ENCODE measurements around the gene RXFP4. TPM values are rescaled to one million over a fixed set of nuclear protein-coding genes. Genes with fewer than 3 reads are reported as not detected.

The RXFP4 gene
- polyA plus RNA-seq, 1 of the 3 experiments (the other 2 are of a cell fraction) = not detected

- peaks cover 37% of the 10 kb centered on the region for H3F3A ChIP-seq (replicated peaks; ENCODE audit: insufficient read depth)
- ChIA-PET POLR2A (interaction anchor here (0.6 kb wide), 1 partner anchor 79 kb away, joined by 3 read pairs; the partner anchor contains the start of gene SYT11), CTCF (interaction anchor here (0.6 to 5.2 kb wide), 33 partner anchors 11 to 1109 kb away, joined by 3 to 83 read pairs (median 3); partner anchors contain the start of genes ARHGEF2, SSR2 and SYT11)
- H3K36me3 ChIP-seq (replicated peaks in 1 of 2; ENCODE audit: control insufficient read depth in 1 of 2, insufficient read depth in 2 of 2, low read length in 1 of 2) = peaks cover 0 to 2% of the 10 kb centered on the region in 2 experiments
- H3K79me2 ChIP-seq (ENCODE audit: insufficient read depth) = peaks cover 15% of the 10 kb centered on the region
- DNase-seq = peak; percentile 71
- H3K9ac ChIP-seq = no peak overlapping the region
- peaks cover 19 to 23% of the 10 kb centered on the region in 2 experiments for H3K4me1 ChIP-seq (ENCODE audit: control insufficient read depth in 1 of 2, insufficient read depth in 2 of 2, low read depth in 1 of 2, low read length in 1 of 2)
- peak overlapping the region in 1 of 2 experiments; percentile 49; a peak in 2 of 4 replicates for H3K27ac ChIP-seq (ENCODE audit: low read depth in 2 of 2, low read length in 1 of 2)
- no peaks in the 10 kb centered on the region for H3K9me2 ChIP-seq
- WGBS (ENCODE audit: low lambda C conversion rate) = 5% methylated on average over 1 of the region's 1 CpG
- no peaks in the 10 kb centered on the region for H3K9me3 ChIP-seq
- H3K27me3 ChIP-seq (ENCODE audit: insufficient read depth) = no peaks in the 10 kb centered on the region
- no peak overlapping the region for H3K4me2 ChIP-seq
- no peaks in the 10 kb centered on the region for H4K20me1 ChIP-seq (ENCODE audit: insufficient read depth)
- H3K4me3 ChIP-seq (ENCODE audit: low read depth in 2 of 2, low read length in 1 of 2) = no peak overlapping the region
- H2AFZ ChIP-seq (ENCODE audit: low read depth) = no peak overlapping the region; the same call in 1 of the 2 replicates
- peak; percentile 75 for TF ChIP-seq CTCF (IDR thresholded peaks at IDR 0.05)
- TF ChIP-seq MAX (IDR thresholded peaks at IDR 0.05; ENCODE audit: low read depth) = no peak
- no peak for TF ChIP-seq USF1 (IDR thresholded peaks at IDR 0.05; ENCODE audit: borderline replicate concordance, low read depth)
- TF ChIP-seq NRF1 (IDR thresholded peaks at IDR 0.05; ENCODE audit: low read depth, low read length) = 0 out of 2 replicates have a peak, but pooled peaks have one; percentile 1
- peak; percentile 90 for TF ChIP-seq RAD21 (IDR thresholded peaks at IDR 0.05; ENCODE audit: low read length)
- no peak for TF ChIP-seq YY1 (IDR thresholded peaks at IDR 0.05; ENCODE audit: low read depth)
- TF ChIP-seq SMC3 (IDR thresholded peaks at IDR 0.05; ENCODE audit: low read depth, low read length) = peak; percentile 89
These were observed 3.2 kb upstream of the RXFP4 start for GRCh38 chr1:155938220-155938627.

- H2AFZ ChIP-seq (ENCODE audit: low read depth) = peak overlapping the region; percentile 67
These were observed 901 bp upstream of the RXFP4 start for GRCh38 chr1:155940482-155940992.

More at GRCh38 chr1:155940482-155940992, 901 bp upstream of the RXFP4 start:
- Histone ChIP-seq H3K36me3 (replicated peaks in 1 of 2; ENCODE audit: control insufficient read depth in 1 of 2, insufficient read depth in 2 of 2, low read length in 1 of 2) (no peaks in the 10 kb centered on the region), H3K9me3 (no peaks in the 10 kb centered on the region), H4K20me1 (ENCODE audit: insufficient read depth) (no peaks in the 10 kb centered on the region), H3K4me2 (peak overlapping the region; percentile 34; the same call in 1 of the 2 replicates), H3F3A (replicated peaks; ENCODE audit: insufficient read depth) (peaks cover 48% of the 10 kb centered on the region), H3K9me2 (no peaks in the 10 kb centered on the region), H3K27me3 (ENCODE audit: insufficient read depth) (no peaks in the 10 kb centered on the region), H3K9ac (peak overlapping the region; percentile 22; the same call in 1 of the 2 replicates), H3K79me2 (ENCODE audit: insufficient read depth) (no peaks in the 10 kb centered on the region), H3K4me1 (ENCODE audit: control insufficient read depth in 1 of 2, insufficient read depth in 2 of 2, low read depth in 1 of 2, low read length in 1 of 2) (peaks cover 17 to 23% of the 10 kb centered on the region in 2 experiments), H3K27ac (ENCODE audit: low read depth in 2 of 2, low read length in 1 of 2) (peak overlapping the region; percentile 71 to 84), H3K4me3 (ENCODE audit: low read depth in 2 of 2, low read length in 1 of 2) (no peak overlapping the region)
- CTCF ChIA-PET = interaction anchor here (1.0 to 5.2 kb wide), 6 partner anchors 14 to 126 kb away, joined by 3 to 83 read pairs (median 4); partner anchors contain the start of gene ARHGEF2
- TF ChIP-seq ZBTB33 (IDR thresholded peaks at IDR 0.05; ENCODE audit: borderline replicate concordance, low read depth) (no peak), NFIC (IDR thresholded peaks at IDR 0.05; ENCODE audit: borderline replicate concordance) (peak; percentile 64), CHD2 (IDR thresholded peaks at IDR 0.05; ENCODE audit: low read length, partially characterized antibody) (no peak), TCF12 (IDR thresholded peaks at IDR 0.05) (peak; percentile 21; the same call in 1 of the 2 replicates), MAX (IDR thresholded peaks at IDR 0.05; ENCODE audit: low read depth) (peak; percentile 46; the same call in 1 of the 2 replicates), REST (IDR thresholded peaks at IDR 0.05; ENCODE audit: low read depth, low read length) (no peak), NRF1 (IDR thresholded peaks at IDR 0.05; ENCODE audit: low read depth, low read length) (no peak), GATA2 (CRISPR knock-in tag; IDR thresholded peaks at IDR 0.05) (no peak), EZH2phosphoT487 (IDR thresholded peaks at IDR 0.05; ENCODE audit: borderline replicate concordance, low read depth) (no peak), GABPA (IDR thresholded peaks at IDR 0.05; ENCODE audit: low read depth) (peak; percentile 60), POLR2AphosphoS5 (IDR thresholded peaks at IDR 0.05; ENCODE audit: low read depth, low read length) (0 out of 2 replicates have a peak, but pooled peaks have one; percentile 25), ELF1 (IDR thresholded peaks at IDR 0.05) (peak; percentile 42; the same call in 1 of the 2 replicates)
- POLR2A ChIA-PET = interaction anchor here (0.8 to 1.4 kb wide), 4 partner anchors 8 to 111 kb away, joined by 3 to 5 read pairs (median 4); no protein-coding TSS in a partner anchor
- DNase-seq = peak; percentile 74
- 74% methylated on average over 4 of the region's 4 CpGs for WGBS (ENCODE audit: low lambda C conversion rate)
